Stimulated activated CD4-positive, alpha-beta T cell treated with anti-CD3 and anti-CD28 coated beads, Interleukin-1b, Interleukin-23, amount 100 ng/mL, for 24 hours (primary cell): Measurements from ENCODE around the gene HMCN1.

Experiments
- DNase-seq, 4 experiments: peaks; one replicate each; pipeline ENCODE4 v3.0.0-alpha.2; 2020; ENCODE audit warnings: low read depth in 4 of 4, low spot score in 1 of 4

The HMCN1 gene

GRCh38 chr1:186063091-186063657 lies 329.0 kb downstream of the HMCN1 start:
- no peak for DNase-seq

DNA sequence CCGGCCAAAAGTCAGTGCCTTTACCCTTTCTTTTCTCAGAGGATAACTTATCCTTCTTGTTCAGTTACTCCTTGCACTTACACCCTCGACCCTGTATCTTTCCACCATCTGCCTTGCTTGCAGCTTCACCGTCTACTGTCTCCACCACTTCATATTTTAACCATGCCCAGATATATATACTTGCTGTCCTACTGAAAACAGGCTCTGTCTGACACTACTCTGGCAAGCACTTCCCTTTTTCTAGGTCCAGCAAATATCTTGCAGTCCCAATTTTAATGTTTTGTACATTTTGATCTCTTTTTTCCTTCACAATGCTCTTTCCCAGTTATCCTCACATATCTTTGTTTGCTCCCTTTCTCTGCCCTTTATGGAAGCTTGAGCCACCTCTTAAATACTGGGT lies 332.2 kb downstream of the HMCN1 start:
- no peak for DNase-seq

- no peak for DNase-seq
Observed at GRCh38 chr1:186073697-186074096, 339.5 kb downstream of the HMCN1 start.

- DNase-seq = no peak
Observed at GRCh38 chr1:186076006-186076405, 341.8 kb downstream of the HMCN1 start.

- no peak for DNase-seq
Observed at GRCh38 chr1:186078245-186078644, 344.1 kb downstream of the HMCN1 start.

GRCh38 chr1:186079084-186079684 lies 345.0 kb downstream of the HMCN1 start:
- DNase-seq = no peak

DNA sequence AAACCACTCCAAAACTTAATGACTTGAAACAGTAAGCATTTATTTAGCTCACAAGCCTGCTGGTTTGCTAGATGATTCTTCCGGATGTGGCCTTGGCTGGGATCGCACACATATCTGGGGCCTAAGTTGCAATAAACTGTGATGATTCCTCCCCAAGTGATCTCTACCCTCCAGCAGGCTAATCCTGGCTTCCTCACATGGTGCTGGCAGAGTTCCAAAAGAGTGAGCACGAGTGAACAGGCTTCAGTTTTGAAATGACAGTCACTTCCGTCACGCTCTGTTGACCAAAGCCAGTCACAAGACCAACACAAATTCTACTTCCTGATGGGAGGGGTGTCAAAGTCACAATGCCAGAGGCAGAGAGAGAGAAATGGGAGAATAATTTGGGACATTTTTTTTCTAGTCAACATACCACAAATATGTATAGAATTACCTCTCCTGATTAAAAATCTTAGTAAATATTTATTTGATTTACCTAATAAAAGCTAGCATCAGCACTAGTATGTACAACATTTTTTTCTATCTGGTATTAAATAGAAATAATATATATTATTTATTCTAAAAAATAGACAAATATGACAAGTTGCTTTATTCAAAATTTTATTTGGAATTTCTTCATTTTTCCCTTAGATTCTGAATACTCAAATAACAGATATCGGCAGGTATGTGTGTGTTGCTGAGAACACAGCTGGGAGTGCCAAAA lies 348.2 kb downstream of the HMCN1 start:
- DNase-seq = no peak

DNA sequence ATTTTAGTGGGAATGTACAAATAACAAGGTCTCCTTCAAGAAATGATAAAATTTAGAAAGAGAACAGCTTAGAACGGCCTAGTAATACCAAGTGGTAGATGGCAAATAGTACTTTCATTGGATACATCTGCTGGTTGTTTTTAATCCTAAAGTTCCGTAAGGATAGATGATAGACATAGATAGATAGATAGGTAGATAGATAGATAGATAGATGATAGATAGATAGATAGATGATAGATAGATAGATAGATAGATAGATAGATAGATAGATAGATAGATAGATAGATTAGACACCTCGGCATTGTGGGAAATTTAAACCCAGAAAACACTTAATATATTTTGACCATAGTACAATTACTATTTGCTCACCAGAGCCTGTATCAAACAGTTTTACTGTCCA lies 352.4 kb downstream of the HMCN1 start:
- no peak for DNase-seq

DNA sequence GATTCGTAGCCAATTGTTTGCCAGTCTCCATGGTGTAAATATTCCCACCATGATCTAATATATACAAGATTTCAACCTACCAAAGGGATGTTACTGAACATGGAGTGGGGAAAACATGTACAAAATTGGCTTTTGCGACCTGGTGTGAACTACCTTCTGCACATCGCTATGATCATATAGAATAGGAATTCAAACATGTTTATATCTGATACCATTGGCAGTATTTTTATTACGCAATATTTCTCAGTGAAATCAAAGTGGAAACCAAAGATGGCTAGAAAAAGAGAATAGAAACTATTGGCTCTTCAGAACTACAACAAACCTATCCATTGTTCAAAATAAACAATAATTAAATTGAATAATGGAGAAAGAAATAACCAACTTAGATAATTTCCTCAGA lies 355.7 kb downstream of the HMCN1 start:
- no peak for DNase-seq

DNA sequence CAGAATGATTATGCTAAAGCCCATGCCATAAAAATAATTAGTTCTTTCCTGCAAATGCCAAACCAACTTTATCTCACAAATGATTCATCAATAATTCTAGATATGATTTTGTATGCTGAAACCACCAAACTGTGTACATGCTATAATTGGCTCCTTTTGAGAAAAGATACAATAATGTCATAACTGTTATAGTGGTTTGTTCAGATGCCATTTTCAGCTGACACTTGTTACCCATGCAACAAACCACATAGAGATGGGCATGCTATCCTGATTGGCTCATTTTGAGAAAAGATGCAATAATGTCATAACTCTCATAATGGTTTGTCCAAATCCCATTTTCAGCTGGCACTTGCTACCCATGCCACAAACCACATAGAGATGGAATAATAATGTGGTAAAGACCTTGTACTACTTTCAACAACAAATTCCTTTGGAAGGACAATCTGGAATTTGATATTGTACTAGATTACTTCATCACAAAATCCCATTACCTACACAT lies 357.1 kb downstream of the HMCN1 start:
- no peak for DNase-seq

GRCh38 chr1:186093437-186093836 lies 359.2 kb downstream of the HMCN1 start:
- no peak for DNase-seq

DNA sequence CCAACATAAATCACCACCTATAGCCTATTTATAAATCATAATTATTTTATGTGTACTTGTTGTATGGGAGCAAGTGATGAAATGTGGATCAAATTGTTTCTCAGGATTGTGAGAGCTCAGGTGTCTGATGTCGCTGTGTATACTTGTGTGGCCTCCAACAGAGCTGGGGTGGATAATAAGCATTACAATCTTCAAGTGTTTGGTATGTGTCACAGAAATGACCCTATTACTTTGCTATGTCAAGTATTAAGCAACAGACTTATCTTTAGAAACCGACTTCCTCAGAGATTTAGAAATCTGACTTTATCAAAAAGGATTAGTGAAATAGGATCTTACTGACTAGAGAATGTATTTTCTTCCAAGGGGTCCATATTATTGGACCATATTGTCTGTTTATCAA lies 360.0 kb downstream of the HMCN1 start:
- DNase-seq = no peak

DNA sequence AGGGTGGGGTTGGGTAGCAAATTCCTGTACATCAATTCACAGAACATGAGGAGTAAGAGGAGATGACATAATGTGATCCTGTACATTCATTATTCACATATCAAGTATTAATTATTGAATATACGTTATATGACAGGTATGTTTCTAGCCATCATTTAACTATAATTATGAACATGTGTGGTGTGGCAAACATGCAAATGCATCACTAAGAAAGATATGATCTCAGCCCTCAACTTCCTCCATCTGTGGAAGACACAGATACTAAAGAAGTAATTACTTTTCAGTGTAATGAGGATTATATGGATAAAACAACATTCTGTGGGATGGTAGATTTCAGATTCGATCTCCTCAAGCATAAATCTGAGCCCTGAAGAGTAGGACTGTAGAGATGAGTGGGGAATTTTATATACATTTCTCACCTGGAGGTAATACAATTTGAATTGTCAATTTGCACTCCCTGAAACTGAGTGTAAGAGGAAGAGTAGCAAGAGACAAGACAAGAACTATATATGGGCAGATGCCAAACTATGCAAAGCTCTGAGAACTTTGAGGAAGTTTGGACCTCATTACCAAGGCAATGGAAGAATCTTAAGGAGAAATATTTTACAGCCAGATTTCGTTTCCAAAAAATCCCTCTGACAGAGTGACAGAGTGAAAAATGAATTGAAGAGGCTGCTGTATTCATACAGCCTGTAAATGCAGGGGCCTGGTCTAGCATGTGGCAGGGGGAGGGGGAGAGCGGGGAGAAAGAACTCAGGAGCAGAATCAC lies 365.3 kb downstream of the HMCN1 start:
- no peak for DNase-seq

DNA sequence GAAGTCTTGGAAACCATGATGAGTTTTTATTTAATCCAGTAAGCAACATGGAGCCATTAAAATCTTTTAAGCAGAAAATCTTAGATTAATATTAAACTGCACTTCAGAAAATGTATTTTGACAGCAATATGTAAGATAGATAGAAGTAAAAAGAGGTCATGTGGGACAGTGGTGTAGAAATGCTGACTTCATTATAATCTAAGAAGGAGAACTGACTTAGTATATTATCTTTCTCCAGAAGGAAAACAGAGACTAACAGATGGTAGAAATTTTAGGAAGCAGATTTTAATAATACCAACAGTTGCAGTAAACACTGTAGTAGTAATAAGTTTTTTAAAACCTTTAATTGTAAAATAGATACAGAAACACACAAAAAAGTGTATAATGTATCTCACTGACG lies 367.9 kb downstream of the HMCN1 start:
- no peak for DNase-seq

GRCh38 chr1:186102547-186103148 lies 368.5 kb downstream of the HMCN1 start:
- no peak for DNase-seq

- no peak for DNase-seq
Observed at GRCh38 chr1:186104459-186104858, 370.3 kb downstream of the HMCN1 start.

DNA sequence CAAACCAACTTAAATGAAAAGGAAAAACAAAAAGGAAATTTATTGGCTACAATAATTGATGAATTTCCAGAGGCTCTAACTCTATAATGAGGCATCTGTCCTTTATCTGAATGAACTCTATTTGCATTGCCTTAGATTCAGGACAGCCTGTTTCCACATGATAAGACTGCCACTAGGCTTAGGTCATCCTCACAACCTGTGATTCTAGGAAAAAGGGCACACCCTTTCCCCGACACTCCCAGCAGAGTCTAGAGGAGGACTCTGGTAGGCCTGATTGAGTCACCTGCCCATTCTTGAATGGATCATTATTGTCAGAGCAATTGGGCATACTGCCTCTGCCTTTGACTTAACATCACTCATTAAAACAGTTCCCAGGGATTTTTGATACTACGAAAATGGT lies 378.1 kb downstream of the HMCN1 start:
- no peak for DNase-seq

DNA sequence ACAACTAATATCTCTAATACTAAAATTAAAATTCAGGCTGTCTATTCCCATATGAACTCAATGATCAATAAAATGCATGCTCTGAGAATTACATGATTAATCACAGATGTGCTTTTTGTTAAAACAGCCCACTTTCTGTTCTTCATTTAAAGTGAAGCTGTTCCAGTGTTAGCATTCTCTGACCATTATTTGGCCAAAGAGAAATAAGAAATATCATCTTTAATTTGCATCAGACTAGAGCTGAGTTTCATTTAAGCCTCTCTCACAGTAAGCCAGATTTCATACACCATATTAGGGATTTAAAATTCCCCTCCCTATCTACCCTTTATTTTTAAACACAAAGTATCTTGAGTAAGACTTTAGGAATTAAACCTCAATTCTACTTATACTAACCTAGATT lies 379.3 kb downstream of the HMCN1 start:
- no peak for DNase-seq

- no peak for DNase-seq
Observed at GRCh38 chr1:186118724-186119123, 384.5 kb downstream of the HMCN1 start.

GRCh38 chr1:186122837-186123236 lies 388.6 kb downstream of the HMCN1 start:
- DNase-seq = no peak

DNA sequence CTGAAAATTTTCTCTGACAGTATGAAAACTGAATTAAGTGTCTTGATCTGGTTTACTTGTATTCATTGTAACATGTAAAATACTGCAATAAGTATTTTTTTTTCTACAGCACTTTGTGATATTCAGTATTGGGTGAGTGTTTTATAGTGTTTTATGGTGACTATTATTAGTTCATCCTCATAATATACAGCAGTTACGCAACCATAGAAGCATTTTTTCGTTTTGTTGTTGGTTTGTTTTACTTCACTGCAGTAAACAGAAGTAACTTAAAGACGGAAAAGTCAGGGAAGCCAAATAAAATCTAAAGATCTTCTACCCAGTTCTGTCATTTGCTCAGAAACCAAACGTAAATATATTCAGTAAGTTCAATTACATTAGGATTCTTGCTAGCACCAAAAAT lies 390.8 kb downstream of the HMCN1 start:
- no peak for DNase-seq
